Right renal cortex interstitium (tissue), 3 donors: ENCODE data around the gene PRM1. TPM values are rescaled to one million over a fixed set of nuclear protein-coding genes. Genes with fewer than 3 reads are reported as not detected.

ENCODE experiments used
- DNase-seq, 3 donors: peaks; one replicate each; pipeline ENCODE4 v3.0.0-alpha.2; 2013; ENCODE audit warnings: low read depth in 3 of 3, low spot score in 2 of 3
- polyA plus RNA-seq, 3 donors: library from polyadenylated mRNA; unstranded; fragments of 120-200 nt; gene quantifications; one replicate each; pipeline ENCODE4 v1.2.1, GENCODE V29; 2013; ENCODE audit not compliant: insufficient read length in 3 of 3

The PRM1 gene
- polyA plus RNA-seq, 3 donors = not detected

- DNase-seq = peak in 1 of 3 donors; percentile 25
Measured at GRCh38 chr16:11254913-11255736, 26.0 kb downstream of the PRM1 start.

- no peak for DNase-seq
Measured at GRCh38 chr16:11253995-11254912, 26.9 kb downstream of the PRM1 start.

GRCh38 chr16:11253009-11253994 is 27.8 kb downstream of the PRM1 start:
- no peak for DNase-seq

- no peak for DNase-seq
Measured at GRCh38 chr16:11252482-11252931, 28.6 kb downstream of the PRM1 start.

- DNase-seq = no peak
Measured at GRCh38 chr16:11251525-11252481, 29.3 kb downstream of the PRM1 start.

- no peak for DNase-seq
Measured at GRCh38 chr16:11250786-11251524, 30.2 kb downstream of the PRM1 start.

- peak in 1 of 3 donors; percentile 39 for DNase-seq
Measured at GRCh38 chr16:11250091-11250785, 30.9 kb downstream of the PRM1 start.

- DNase-seq = no peak
Measured at GRCh38 chr16:11249233-11250061, 31.7 kb downstream of the PRM1 start.

GRCh38 chr16:11248133-11248532 is 33.0 kb downstream of the PRM1 start:
- DNase-seq = no peak

GRCh38 chr16:11245988-11246387 is 35.1 kb downstream of the PRM1 start:
- DNase-seq = no peak

- no peak for DNase-seq
Measured at GRCh38 chr16:11245222-11245737, 35.9 kb downstream of the PRM1 start.

- no peak for DNase-seq
Measured at GRCh38 chr16:11242658-11243057, 38.5 kb downstream of the PRM1 start.

- no peak for DNase-seq
Measured at GRCh38 chr16:11241480-11242204, 39.5 kb downstream of the PRM1 start.

GRCh38 chr16:11240636-11241473 is 40.3 kb downstream of the PRM1 start:
- no peak for DNase-seq
